Ovary (tissue), 3 donors: ENCODE results near the gene UQCRH.
"Not testable (repeated sequence)": the region's sequence is repeated elsewhere in the genome, so short reads cannot be mapped to it uniquely, and the experiment has no call there.

Experiments
- CTCF ChIP-seq, 3 donors: fragments of 450-650 bp in 2 of 3; fragments of 200-600 bp in 1 of 3; IDR thresholded peaks; one replicate each; pipeline versions ENCODE4 v1.5.1 to v1.8.0; 2016 to 2022; ENCODE audit warnings: antibody characterized with exemption in 3 of 3, mild to moderate bottlenecking in 1 of 3
- POLR2A ChIP-seq: fragments of 450-650 bp; IDR thresholded peaks from one replicate; pipeline ENCODE4 v1.6.1; 2017; ENCODE audit warnings: antibody characterized with exemption, mild to moderate bottlenecking, moderate library complexity
- donor health status: DM: no; HTN: no; CAD: no.

GRCh38 chr1:46365796-46366195 is 62.3 kb downstream of the UQCRH start:
- TF ChIP-seq CTCF (IDR thresholded peaks at IDR 0.05); POLR2A: not testable (repeated sequence)
